Aorta (tissue), 5 donors: ENCODE data around the gene HPCAL1. TPM values are rescaled to one million over a fixed set of nuclear protein-coding genes. Genes with fewer than 3 reads are reported as not detected.
A peak's percentile ranks its signal among the peaks of the same experiment; 100 is the strongest.

ENCODE experiments used
- ATAC-seq: fragments of 200-7000 bp; cut with Tn5 transposase; one replicate; pipeline ENCODE4 v1.9.1; 2022; ENCODE audit warnings: moderate library complexity; ENCODE audit not compliant: low FRiP score
- DNase-seq, 2 donors: peaks; one replicate each; pipeline ENCODE4 v3.0.0-alpha.2; 2020
- H3K27ac ChIP-seq, 2 donors: one replicate each; pipeline ENCODE4 v1.5.1; 2013; ENCODE audit warnings: low read length in 2 of 2, mild to moderate bottlenecking in 2 of 2, moderate library complexity in 2 of 2, control low read depth in 1 of 2, inconsistent platforms in 1 of 2, low read depth in 1 of 2
- H3K27me3 ChIP-seq, 2 donors: one replicate each; pipeline ENCODE4 v1.6.1; 2013; ENCODE audit warnings: control low read depth in 1 of 2, low read length in 1 of 2, mild to moderate bottlenecking in 1 of 2, moderate library complexity in 1 of 2; ENCODE audit not compliant: insufficient read depth in 2 of 2, control insufficient read depth in 1 of 2
- H3K36me3 ChIP-seq, 2 donors: one replicate each; pipeline ENCODE4 v1.6.1; 2013; ENCODE audit warnings: control low read depth in 1 of 2, low read length in 1 of 2, mild to moderate bottlenecking in 1 of 2; ENCODE audit not compliant: insufficient read depth in 2 of 2, control insufficient read depth in 1 of 2
- H3K4me1 ChIP-seq, 2 donors: one replicate each; pipeline ENCODE4 v1.6.1; 2013; ENCODE audit warnings: low read length in 2 of 2, control low read depth in 1 of 2, mild to moderate bottlenecking in 1 of 2, moderate library complexity in 1 of 2; ENCODE audit not compliant: insufficient read depth in 2 of 2, control insufficient read depth in 1 of 2
- H3K4me3 ChIP-seq, 2 donors: one replicate each; pipeline ENCODE4 v1.5.1; 2013; ENCODE audit warnings: low read length in 2 of 2, control low read depth in 1 of 2, mild to moderate bottlenecking in 1 of 2
- H3K9me3 ChIP-seq: one replicate; pipeline ENCODE4 v1.6.1; 2013; ENCODE audit warnings: mild to moderate bottlenecking, low read length; ENCODE audit not compliant: control insufficient read depth
- WGBS, 2 donors: extraction: QIAGEN DNeasy Blood & Tissue Kit; methylation state at CpG; one replicate each; pipeline ENCODE4 v1.1.7; 2013; 5-methylcytosine and 5-hydroxymethylcytosine counted together
- intact Hi-C, 2 donors: fragments of 100-400 bp; cut with DNase I; formaldehyde crosslinking; loops; one replicate each; pipeline versions ENCODE4 v1.14.2 to v1.15.0; 2022
- polyA plus RNA-seq, 2 donors: library from polyadenylated mRNA; stranded (reverse); fragments of 200-250 nt; gene quantifications; one replicate each; pipeline ENCODE4 v1.2.3, GENCODE V29; 2013
- total RNA-seq, 2 donors: library from RNA; stranded (reverse); fragmentation: NEBNext Ultra II Directional; extraction: Animal tissue kit (Norgen Biotek cat#: 25700); gene quantifications; one replicate each; pipeline ENCODE4 v1.2.1, GENCODE V29; 2021
- donor health status: healthy with polysubstance abuse.
- donor health status: Bipolar disorder and iron deficiency.
- donor health status: DM: no; HTN: no; CAD: no.
- donor health status: DM: no; HTN: no; CAD: no.
- donor health status: DM: yes; HTN: yes; CAD: no.

The HPCAL1 gene
- total and polyA plus RNA-seq, 4 donors, result 21.4 to 39.9 (median 25.3) TPM

DNA sequence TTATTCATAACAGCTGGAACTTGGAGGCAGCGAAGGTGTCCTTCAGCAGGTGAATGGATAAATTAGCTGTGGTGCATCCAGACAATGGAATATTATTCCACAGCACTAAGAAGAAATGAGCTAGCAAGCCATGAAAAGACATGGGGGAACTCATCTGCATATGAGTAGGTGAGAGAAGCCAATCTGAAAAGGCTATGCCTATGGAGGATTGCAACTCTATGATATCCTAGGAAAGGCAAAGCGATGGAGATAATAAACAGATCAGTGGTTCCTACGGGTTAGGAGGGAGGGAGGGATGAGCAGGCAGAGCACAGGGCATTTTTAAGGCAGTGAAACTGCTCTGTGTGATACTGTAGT, 79.3 kb downstream of the HPCAL1 start:
- no peaks in the 10 kb centered on the region for H3K36me3 ChIP-seq
- no peaks in the 10 kb centered on the region for H3K9me3 ChIP-seq
- H3K4me3 ChIP-seq, result no peak overlapping the region
- 83 to 88% methylated on average over 3 of the region's 3 CpGs for WGBS, 2 donors
- intact Hi-C loops, result no loop called here
- H3K27me3 ChIP-seq, result no peaks in the 10 kb centered on the region
- DNase-seq (no peak), ATAC-seq (no peak)
- no peak overlapping the region for H3K27ac ChIP-seq
- H3K4me1 ChIP-seq, result no peaks in the 10 kb centered on the region

DNA sequence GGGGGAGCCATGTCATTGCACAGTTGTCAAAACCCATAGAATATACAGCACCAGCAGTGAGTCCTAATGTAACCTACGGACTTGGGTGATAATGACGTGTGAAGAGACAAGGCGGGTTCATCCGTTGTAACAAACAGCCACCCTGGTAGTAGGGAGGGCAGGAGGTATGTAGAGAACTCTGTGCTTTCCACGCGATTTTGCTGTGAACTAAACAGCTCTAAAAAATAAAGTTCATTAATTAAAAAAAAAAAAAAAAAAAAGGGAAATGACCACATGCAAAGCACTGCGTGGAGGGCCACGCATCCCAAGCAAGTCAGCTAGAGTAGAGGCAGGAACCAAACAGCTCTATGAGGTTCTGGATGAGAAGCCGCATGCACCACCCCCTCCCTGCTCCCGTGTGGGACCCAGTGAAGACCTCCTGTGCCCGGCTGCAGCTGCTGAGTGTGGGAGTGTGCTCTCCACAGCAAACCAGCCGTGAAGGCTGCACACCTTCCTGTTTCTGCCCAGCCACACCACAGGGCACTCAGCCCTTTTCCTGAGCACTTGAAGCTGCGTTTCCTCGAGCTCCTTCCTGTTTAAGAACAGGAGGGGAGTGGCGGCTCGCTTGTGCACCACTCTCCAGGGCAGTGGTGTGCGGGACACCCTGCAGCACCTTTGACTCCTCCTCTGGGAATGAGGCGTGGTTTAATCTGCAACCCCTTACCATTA, 79.8 kb downstream of the HPCAL1 start:
- Histone ChIP-seq H3K27me3 (no peaks in the 10 kb centered on the region), H3K27ac (no peak overlapping the region), H3K4me3 (no peak overlapping the region), H3K36me3 (no peaks in the 10 kb centered on the region), H3K9me3 (no peaks in the 10 kb centered on the region), H3K4me1 (no peaks in the 10 kb centered on the region)
- peak in 1 of 2 donors; percentile 64 for DNase-seq
- ATAC-seq, result peak; percentile 24
- 63 to 74% methylated on average over 18 of the region's 18 CpGs for WGBS, 2 donors
- intact Hi-C loops, result no loop called here

DNA sequence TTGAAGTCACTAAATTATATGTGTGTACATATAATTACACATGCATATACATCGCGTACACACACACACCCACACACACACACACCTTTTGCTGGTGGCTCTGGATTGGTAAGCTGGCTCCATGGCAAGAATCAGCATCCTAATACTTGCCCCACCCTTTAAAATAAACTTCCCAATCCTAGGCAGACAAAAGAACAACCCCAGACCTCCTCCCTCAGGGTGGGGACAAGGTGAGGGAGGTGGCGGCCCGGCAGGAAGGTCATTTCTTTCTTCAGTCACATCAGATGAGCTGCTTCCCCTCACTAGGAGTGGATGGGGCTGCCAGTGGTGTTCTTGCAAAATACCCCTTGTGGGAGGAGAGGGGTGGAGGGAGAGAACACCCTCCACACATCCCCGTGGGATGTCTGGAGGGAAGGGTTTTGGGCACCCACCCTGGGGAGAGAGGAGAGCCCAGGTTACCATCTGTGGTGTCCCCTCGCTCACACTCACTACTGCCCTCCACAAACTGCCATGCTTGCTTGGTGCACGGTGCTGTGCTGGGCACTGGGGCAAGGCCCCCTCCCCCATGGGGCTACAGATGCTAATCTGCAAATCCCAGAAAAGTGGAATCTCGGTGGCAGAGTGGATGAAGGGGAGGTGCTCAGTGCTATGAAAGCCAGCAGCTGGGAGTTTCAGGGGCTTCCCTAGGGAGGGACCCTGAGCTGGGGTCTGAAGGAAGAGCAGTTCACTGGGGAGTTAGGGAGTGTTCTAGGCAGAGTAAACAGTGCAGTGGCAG, 81.4 kb downstream of the HPCAL1 start:
- H3K36me3 ChIP-seq, result no peaks in the 10 kb centered on the region
- H3K27me3 ChIP-seq, result no peaks in the 10 kb centered on the region
- intact Hi-C loops, result no loop called here
- DNase-seq (no peak), ATAC-seq (peak; percentile 27)
- H3K4me1 ChIP-seq, result no peaks in the 10 kb centered on the region
- H3K9me3 ChIP-seq, result no peaks in the 10 kb centered on the region
- no peak overlapping the region for H3K27ac ChIP-seq
- 73 to 80% methylated on average over 8 of the region's 8 CpGs for WGBS, 2 donors
- no peak overlapping the region for H3K4me3 ChIP-seq

DNA sequence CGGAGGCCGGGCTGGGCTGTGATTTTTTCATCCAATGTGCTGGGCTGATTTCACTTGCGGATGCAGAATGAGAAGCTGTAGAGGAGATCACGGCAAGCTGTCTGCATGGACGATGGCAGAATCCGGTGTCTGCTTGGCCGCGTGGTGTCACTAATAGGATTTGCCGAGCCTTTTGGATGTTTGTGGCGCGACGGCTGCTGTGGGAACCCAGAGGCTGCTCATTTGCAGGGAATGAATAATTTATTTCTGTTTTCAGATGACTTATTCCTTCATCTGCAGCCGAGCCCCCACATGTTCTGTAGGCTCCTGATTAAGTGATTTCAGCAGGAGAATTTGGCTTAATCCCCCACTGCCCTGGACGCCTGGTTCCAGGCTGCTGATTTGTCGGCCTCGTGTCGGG, 82.8 kb downstream of the HPCAL1 start:
- DNase-seq, result no peak
- Histone ChIP-seq H3K27ac (no peak overlapping the region), H3K4me1 (no peaks in the 10 kb centered on the region), H3K9me3 (no peaks in the 10 kb centered on the region), H3K4me3 (no peak overlapping the region), H3K27me3 (no peaks in the 10 kb centered on the region), H3K36me3 (no peaks in the 10 kb centered on the region)
- intact Hi-C loops, result no loop called here
- 95 to 96% methylated on average over 17 of the region's 17 CpGs for WGBS, 2 donors
- no peak for ATAC-seq

DNA sequence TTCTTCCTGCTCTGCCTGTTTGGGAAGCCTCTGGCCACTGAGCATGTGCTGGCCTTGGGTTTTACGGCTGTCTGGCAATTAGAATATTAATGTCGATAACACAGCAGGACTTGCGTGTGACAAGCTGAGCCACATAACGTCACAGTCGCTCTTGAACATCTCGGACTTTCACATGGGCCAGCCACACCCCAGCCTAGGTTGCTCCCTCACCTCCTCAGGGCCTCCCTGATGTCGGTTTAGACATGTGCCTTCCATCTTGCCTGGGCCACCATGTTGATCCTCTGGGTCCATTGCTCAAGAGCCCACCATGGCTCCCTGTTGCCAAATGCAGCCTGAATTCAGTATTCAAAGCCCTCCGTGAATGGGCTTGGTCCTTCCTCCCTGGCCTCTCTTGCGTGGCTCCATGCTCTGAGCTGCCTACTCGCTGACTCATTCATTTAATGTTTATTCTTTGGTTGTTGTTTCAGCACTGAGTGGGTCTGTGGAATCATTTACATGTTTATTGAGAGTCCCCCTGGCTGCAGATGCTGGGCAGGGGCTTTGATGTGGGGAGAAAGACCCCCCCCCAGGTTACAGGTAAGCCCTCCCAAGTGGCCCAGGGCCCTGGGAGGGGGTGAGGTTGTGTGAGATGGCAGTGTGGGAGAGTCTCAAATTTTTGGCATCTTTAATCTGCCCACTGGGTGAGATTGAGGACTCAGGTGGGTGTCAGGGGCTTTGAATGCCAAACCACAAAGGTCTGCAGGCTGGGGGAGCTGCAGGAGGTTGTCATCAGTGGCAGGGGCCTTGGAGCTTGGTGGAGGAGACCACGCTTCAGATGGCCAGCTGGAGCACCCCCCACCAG, 83.4 kb downstream of the HPCAL1 start:
- Histone ChIP-seq H3K27ac (no peak overlapping the region), H3K36me3 (no peaks in the 10 kb centered on the region), H3K4me1 (no peaks in the 10 kb centered on the region), H3K4me3 (no peak overlapping the region), H3K27me3 (no peaks in the 10 kb centered on the region), H3K9me3 (no peaks in the 10 kb centered on the region)
- WGBS, 2 donors, result 92 to 93% methylated on average over 11 of the region's 11 CpGs
- no peak for ATAC-seq
- peak in 1 of 2 donors; percentile 71 for DNase-seq
- intact Hi-C loops, result no loop called here

DNA sequence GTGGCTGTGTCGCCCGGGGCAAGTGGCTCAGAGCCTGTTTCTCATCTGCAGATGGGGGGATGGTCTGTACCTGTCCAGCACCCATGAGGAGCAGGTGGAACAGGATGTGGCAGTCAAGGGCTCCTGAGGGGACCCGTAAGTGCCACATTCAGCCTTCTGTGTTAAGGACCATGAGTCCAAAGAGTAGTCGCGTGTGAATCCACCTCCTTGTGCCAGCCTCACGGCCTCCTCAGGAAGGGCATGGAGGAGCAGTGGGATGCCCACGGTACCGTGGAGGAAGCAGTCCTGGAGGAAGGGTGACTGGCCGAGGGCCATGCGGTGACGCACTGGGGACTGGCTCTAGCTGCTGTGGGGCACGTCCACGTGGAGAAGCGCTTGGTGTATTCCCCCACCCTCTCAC, 84.3 kb downstream of the HPCAL1 start:
- intact Hi-C loops, result no loop called here
- Histone ChIP-seq H3K4me1 (no peaks in the 10 kb centered on the region), H3K27me3 (no peaks in the 10 kb centered on the region), H3K9me3 (no peaks in the 10 kb centered on the region), H3K27ac (no peak overlapping the region), H3K36me3 (no peaks in the 10 kb centered on the region), H3K4me3 (no peak overlapping the region)
- ATAC-seq, result no peak
- no peak for DNase-seq
- 88 to 90% methylated on average over 14 of the region's 14 CpGs for WGBS, 2 donors

DNA sequence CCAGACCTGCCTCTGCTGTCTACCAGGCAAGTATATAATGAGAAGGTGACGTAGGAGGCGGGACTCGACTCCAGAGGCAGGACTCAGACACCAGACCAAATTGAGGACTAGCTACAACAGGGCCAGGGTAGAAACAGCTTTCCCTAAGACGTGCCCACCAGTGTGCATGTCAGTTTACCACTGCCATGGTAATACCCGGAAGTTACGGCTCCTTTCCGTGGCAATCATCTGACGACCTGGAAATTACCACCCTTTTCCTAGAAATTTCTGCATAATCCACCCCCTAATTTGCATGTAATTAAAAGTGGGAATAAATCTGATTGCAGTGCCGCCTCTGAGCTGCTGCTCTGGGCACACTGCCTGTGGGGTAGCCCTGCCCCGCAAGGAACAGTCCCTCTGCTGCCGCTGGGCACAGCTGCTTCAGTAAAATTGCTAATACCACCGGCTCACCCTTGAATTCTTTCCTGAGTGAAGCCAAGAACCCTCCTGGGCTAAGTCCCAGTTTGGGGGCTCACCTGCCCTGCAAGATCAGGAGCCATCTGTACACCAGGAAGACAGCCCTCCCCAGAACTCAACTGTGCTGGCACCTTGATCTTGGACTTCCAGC, 86.4 kb downstream of the HPCAL1 start:
- H3K27ac ChIP-seq, result no peak overlapping the region
- no peaks in the 10 kb centered on the region for H3K4me1 ChIP-seq
- no peaks in the 10 kb centered on the region for H3K36me3 ChIP-seq
- H3K9me3 ChIP-seq, result no peaks in the 10 kb centered on the region
- intact Hi-C loops, result no loop called here
- no peaks in the 10 kb centered on the region for H3K27me3 ChIP-seq
- DNase-seq (no peak), ATAC-seq (no peak)
- 96 to 98% methylated on average over 12 of the region's 12 CpGs for WGBS, 2 donors
- no peak overlapping the region for H3K4me3 ChIP-seq

DNA sequence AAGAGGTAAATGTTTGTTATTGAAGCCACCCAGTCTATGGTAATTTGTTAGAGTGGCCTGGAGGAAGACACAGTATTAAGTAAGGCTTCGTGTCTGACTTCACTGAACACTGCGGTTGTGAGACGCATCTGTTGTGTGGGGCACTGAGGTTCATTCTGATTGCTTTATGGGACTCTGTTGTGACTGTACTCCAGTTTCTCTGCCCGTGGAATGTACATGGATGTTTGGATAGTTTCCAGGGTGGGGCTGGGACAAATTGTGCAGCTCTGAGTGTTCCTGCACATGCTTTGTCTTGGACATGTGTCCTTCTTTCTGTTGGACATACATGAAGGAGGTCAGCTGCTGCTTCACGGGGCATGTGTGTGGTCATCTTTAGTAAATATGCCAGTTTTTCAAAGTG, 86.9 kb downstream of the HPCAL1 start:
- H3K9me3 ChIP-seq, result no peaks in the 10 kb centered on the region
- H3K27me3 ChIP-seq, result no peaks in the 10 kb centered on the region
- H3K36me3 ChIP-seq, result no peaks in the 10 kb centered on the region
- H3K4me1 ChIP-seq, result no peaks in the 10 kb centered on the region
- 70 to 79% methylated on average over 5 of the region's 5 CpGs for WGBS, 2 donors
- no peak overlapping the region for H3K27ac ChIP-seq
- H3K4me3 ChIP-seq, result no peak overlapping the region
- intact Hi-C loops, result no loop called here
- DNase-seq (no peak), ATAC-seq (no peak)
